HEK293 (cell line): ENCODE data around the gene CELF6.

Experiments
- CTCF ChIA-PET: fragments of 350-600 bp; formaldehyde crosslinking; extraction: SDS; loops from one replicate; lab custom pipeline; 2021; ENCODE audit warnings: antibody characterized with exemption; lab: Yijun Ruan, JAX
- POLR2A ChIA-PET: fragments of 300-600 bp; formaldehyde crosslinking; extraction: SDS; loops from one replicate; lab custom pipeline; 2020; ENCODE audit warnings: antibody characterized with exemption, inconsistent platforms; lab: Yijun Ruan, JAX
- H3K27ac ChIP-seq: fragments of 200-500 bp; sonication (Bioruptor generic); 2 replicates; pipeline ENCODE4 v1.5.1; 2014; ENCODE audit warnings: low read depth, low read length, control low read depth, inconsistent platforms; ENCODE audit errors: extremely low read depth
- H3K36me3 ChIP-seq, 2 experiments: fragments of 200-500 bp in 1 of 2; sonication (Bioruptor generic) in 1 of 2; 1 replicate in 1 of 2; 2 replicates in 1 of 2; pipeline ENCODE4 v1.5.1; 2014 to 2017; ENCODE audit warnings: inconsistent platforms in 2 of 2, low read length in 2 of 2; ENCODE audit not compliant: control insufficient read depth in 2 of 2, insufficient read depth in 1 of 2
- H3K4me1 ChIP-seq: fragments of 200-500 bp; sonication (Bioruptor generic); 2 replicates; pipeline ENCODE4 v1.5.1; 2014; ENCODE audit warnings: mild to moderate bottlenecking, low read length, inconsistent platforms; ENCODE audit not compliant: control insufficient read depth, insufficient read depth
- H3K4me3 ChIP-seq: 2 replicates; pipeline ENCODE4 v1.5.1; 2011; ENCODE audit warnings: low read depth, mild to moderate bottlenecking, control low read depth, low read length, moderate library complexity
- H3K9me3 ChIP-seq: fragments of 200-500 bp; sonication (Bioruptor generic); 2 replicates; pipeline ENCODE4 v1.5.1; 2014; ENCODE audit warnings: low read depth, low read length, inconsistent platforms; ENCODE audit not compliant: control insufficient read depth, insufficient read depth
- CTCF ChIP-seq: fragments of 450-650 bp; formaldehyde crosslinking; IDR thresholded peaks from 2 replicates; pipeline ENCODE4 v1.5.1; 2016; ENCODE audit warnings: missing biosample characterization, missing genetic modification characterization
- ELK4 ChIP-seq: IDR thresholded peaks from 2 replicates; pipeline ENCODE4 v1.6.1; 2011; ENCODE audit warnings: mild to moderate bottlenecking, low read depth, low read length, borderline replicate concordance
- FEZF1 ChIP-seq: fragments of 450-650 bp; formaldehyde crosslinking; IDR thresholded peaks from 2 replicates; pipeline ENCODE4 v1.5.1; 2016; ENCODE audit warnings: missing biosample characterization, missing genetic modification characterization
- GFI1B ChIP-seq: fragments of 450-650 bp; formaldehyde crosslinking; IDR thresholded peaks from 2 replicates; pipeline ENCODE4 v1.5.1; 2016; ENCODE audit warnings: missing biosample characterization, missing genetic modification characterization
- HOXC10 ChIP-seq: sonication (generic); formaldehyde crosslinking; IDR thresholded peaks from 2 replicates; pipeline ENCODE4 v1.8.1; 2023; ENCODE audit warnings: mild to moderate bottlenecking, missing genetic modification reagents
- IKZF3 ChIP-seq: fragments of 450-650 bp; IDR thresholded peaks from 2 replicates; pipeline ENCODE4 v1.5.0; 2018; ENCODE audit warnings: missing biosample characterization, mild to moderate bottlenecking, missing genetic modification characterization, moderate library complexity
- PRDM10 ChIP-seq: fragments of 450-650 bp; formaldehyde crosslinking; IDR thresholded peaks from 2 replicates; pipeline ENCODE4 v1.5.1; 2016; ENCODE audit warnings: missing biosample characterization, missing genetic modification characterization
- SCRT2 ChIP-seq: fragments of 450-650 bp; formaldehyde crosslinking; IDR thresholded peaks from 2 replicates; pipeline ENCODE4 v1.5.1; 2016; ENCODE audit warnings: missing biosample characterization, missing genetic modification characterization
- WT1 ChIP-seq: fragments of 450-650 bp; formaldehyde crosslinking; IDR thresholded peaks from 2 replicates; pipeline ENCODE4 v1.5.1; 2016; ENCODE audit warnings: missing biosample characterization, missing genetic modification characterization
- ZBTB17 ChIP-seq: fragments of 450-650 bp; formaldehyde crosslinking; IDR thresholded peaks from 2 replicates; pipeline ENCODE4 v1.5.1; 2016; ENCODE audit warnings: missing biosample characterization, missing genetic modification characterization
- ZBTB44 ChIP-seq: fragments of 450-650 bp; IDR thresholded peaks from 2 replicates; pipeline ENCODE4 v1.5.1; 2018; ENCODE audit warnings: missing biosample characterization, mild to moderate bottlenecking, missing genetic modification characterization
- ZNF223 ChIP-seq: fragments of 450-650 bp; formaldehyde crosslinking; IDR thresholded peaks from 2 replicates; pipeline ENCODE4 v1.5.1; 2016; ENCODE audit warnings: missing biosample characterization, missing genetic modification characterization
- ZNF433 ChIP-seq: fragments of 450-650 bp; formaldehyde crosslinking; IDR thresholded peaks from 2 replicates; pipeline ENCODE4 v1.5.1; 2016; ENCODE audit warnings: missing biosample characterization, missing genetic modification characterization, low read depth
- ZNF558 ChIP-seq: fragments of 450-650 bp; formaldehyde crosslinking; IDR thresholded peaks from 2 replicates; pipeline ENCODE4 v1.5.1; 2016; ENCODE audit warnings: missing biosample characterization, missing genetic modification characterization
- ZNF621 ChIP-seq: fragments of 450-650 bp; formaldehyde crosslinking; IDR thresholded peaks from 2 replicates; pipeline ENCODE4 v1.5.1; 2017; ENCODE audit warnings: missing biosample characterization, missing genetic modification characterization

CELF6 gene

GRCh38 chr15:72341361-72341760, 21.4 kb upstream of the CELF6 start:
- ChIA-PET CTCF (interaction anchor here (0.6 to 5.1 kb wide), 5 partner anchors 28 to 1199 kb away, joined by 3 to 24 read pairs (median 3); no protein-coding TSS in a partner anchor), POLR2A (no interaction called here)
- TF ChIP-seq CTCF (peak; percentile 35), ZBTB44 (no peak)
- Histone ChIP-seq H3K4me3 (no peak overlapping the region), H3K36me3 (peaks cover 0 to 33% of the 10 kb centered on the region in 2 experiments; a peak in 2 of 3 replicates), H3K4me1 (peaks cover 6% of the 10 kb centered on the region), H3K9me3 (no peaks in the 10 kb centered on the region), H3K27ac (no peak overlapping the region)

GRCh38 chr15:72340366-72340765, 20.4 kb upstream of the CELF6 start:
- Histone ChIP-seq H3K4me3 (no peak overlapping the region), H3K4me1 (peaks cover 6% of the 10 kb centered on the region), H3K27ac (no peak overlapping the region), H3K36me3 (peaks cover 0 to 23% of the 10 kb centered on the region in 2 experiments; a peak in 2 of 3 replicates), H3K9me3 (no peaks in the 10 kb centered on the region)
- TF ChIP-seq IKZF3 (tag by site-specific recombination) (no peak), SCRT2 (tag by site-specific recombination) (peak; percentile 53), PRDM10 (tag by site-specific recombination) (peak; percentile 39)
- ChIA-PET CTCF (interaction anchor here (0.7 to 5.1 kb wide), 3 partner anchors 10 to 933 kb away, joined by 3 to 24 read pairs (median 4); no protein-coding TSS in a partner anchor), POLR2A (interaction anchor here (0.7 kb wide), 1 partner anchor 141 kb away, joined by 6 read pairs; no protein-coding TSS in a partner anchor)

GRCh38 chr15:72339777-72340177, 19.8 kb upstream of the CELF6 start:
- ChIA-PET CTCF (interaction anchor here (0.7 to 5.1 kb wide), 3 partner anchors 26 to 934 kb away, joined by 3 to 24 read pairs (median 4); no protein-coding TSS in a partner anchor), POLR2A (interaction anchor here (0.7 kb wide), 1 partner anchor 8 kb away, joined by 7 read pairs; no protein-coding TSS in a partner anchor)
- H3K4me1 ChIP-seq: peaks cover 6% of the 10 kb centered on the region
- H3K27ac ChIP-seq: no peak overlapping the region
- peaks cover 0 to 18% of the 10 kb centered on the region in 2 experiments; a peak in 2 of 3 replicates for H3K36me3 ChIP-seq
- no peak overlapping the region for H3K4me3 ChIP-seq
- no peaks in the 10 kb centered on the region for H3K9me3 ChIP-seq
- no peak for TF ChIP-seq ZNF433
- TF ChIP-seq ZNF621 (tag by site-specific recombination): no peak
- 0 out of 2 replicates have a peak, but pooled peaks have one; percentile 21 for TF ChIP-seq GFI1B (tag by site-specific recombination)
- TF ChIP-seq ZNF223 (tag by site-specific recombination): no peak
- peak; percentile 31 for TF ChIP-seq PRDM10 (tag by site-specific recombination)
- TF ChIP-seq ZBTB17 (tag by site-specific recombination): peak; percentile 87
- no peak for TF ChIP-seq ELK4
- TF ChIP-seq FEZF1: no peak
- TF ChIP-seq ZNF558 (tag by site-specific recombination): no peak
- no peak for TF ChIP-seq HOXC10
- peak; percentile 87 for TF ChIP-seq WT1
